ENCODE results near the gene NIPBL.

Gene NIPBL

GRCh38 chr5:37103302-37103701 lies 226.7 kb downstream of the NIPBL start:
- no peak for DNase-seq

DNA sequence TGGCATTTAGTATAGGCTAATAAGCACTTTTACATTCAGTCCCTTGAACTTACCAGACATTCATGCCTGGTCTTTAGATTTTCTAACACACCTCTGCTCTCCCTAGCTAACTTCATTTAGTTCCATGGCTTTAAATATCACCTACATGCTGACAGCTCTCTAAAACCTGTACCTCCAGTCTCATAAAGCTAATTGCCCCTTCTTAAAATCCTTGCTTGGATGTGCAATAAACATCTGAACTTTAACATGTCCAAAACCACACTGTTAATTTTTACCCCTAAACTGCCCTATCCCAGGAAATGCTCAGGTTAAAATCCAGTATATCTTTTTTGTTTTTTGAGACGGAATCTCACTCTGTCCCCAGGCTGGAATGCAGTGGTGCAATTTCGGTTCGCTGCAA lies 232.8 kb downstream of the NIPBL start:
- no peak for DNase-seq

DNA sequence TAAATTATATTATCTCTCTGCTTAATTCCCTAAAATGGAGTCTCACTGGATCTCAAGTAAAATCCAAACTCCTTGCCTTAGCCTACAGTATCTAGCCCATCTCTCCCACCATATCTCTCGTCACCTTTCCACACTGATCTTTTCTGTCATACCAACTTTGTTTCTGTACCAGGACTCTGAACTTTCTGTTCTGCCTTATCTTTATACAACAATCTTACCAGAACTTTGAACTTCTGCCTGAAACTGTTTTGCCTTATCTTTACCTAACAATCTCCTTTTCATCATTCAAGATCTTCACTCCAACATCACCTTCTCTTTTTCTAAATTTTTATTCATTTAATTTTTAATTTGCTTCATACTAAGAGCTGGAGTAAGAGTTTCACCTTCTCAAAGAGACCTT lies 233.6 kb downstream of the NIPBL start:
- DNase-seq: no peak

- DNase-seq: peak; percentile 11 to 31 (median 12)
These were observed 235.1 kb downstream of the NIPBL start for GRCh38 chr5:37111426-37112382.

DNA sequence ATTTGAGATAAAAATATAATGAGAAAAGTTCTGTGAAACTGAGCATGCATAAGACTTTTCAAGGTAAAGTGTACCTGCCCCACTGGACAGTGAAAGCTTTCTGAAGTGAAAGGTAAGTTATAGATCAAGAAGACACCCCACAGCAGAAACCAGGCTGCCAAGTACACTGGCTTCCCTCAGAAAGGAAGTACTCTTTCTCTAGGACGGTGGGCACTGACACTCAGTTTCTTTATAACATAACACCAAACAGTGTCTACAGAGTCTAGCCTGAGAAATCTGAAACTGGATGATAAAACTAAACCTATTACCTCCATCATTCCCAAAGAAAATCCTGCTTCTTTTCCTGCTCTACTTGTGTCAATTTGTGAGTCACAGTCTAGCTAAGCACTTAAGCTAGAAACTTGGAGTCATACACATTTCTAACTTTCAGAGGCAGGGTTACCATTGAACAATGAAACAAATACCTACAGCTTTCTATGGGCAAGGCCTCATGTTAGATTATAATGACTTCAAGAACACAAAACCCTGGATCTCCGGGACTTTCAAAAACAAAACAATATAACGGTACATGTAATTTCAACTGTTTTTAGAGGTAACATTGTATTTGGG lies 235.9 kb downstream of the NIPBL start:
- no peak for DNase-seq

Data from suppressor macrophage treated with lipopolysaccharide for 1 hour (primary cell).